ENCODE measurements around the gene FLT1.

Gene FLT1

GRCh38 chr13:28338006-28338574, 156.8 kb downstream of the FLT1 start:
- DNase-seq: no peak

- no peak for DNase-seq
These were observed 157.5 kb downstream of the FLT1 start for GRCh38 chr13:28337166-28338005.

- no peak for DNase-seq
These were observed 158.7 kb downstream of the FLT1 start for GRCh38 chr13:28336193-28336657.

- DNase-seq: no peak
These were observed 161.6 kb downstream of the FLT1 start for GRCh38 chr13:28333204-28333881.

- DNase-seq: no peak
These were observed 165.4 kb downstream of the FLT1 start for GRCh38 chr13:28329395-28330158.

GRCh38 chr13:28328271-28328607, 166.7 kb downstream of the FLT1 start:
- DNase-seq: no peak

GRCh38 chr13:28327373-28328270, 167.3 kb downstream of the FLT1 start:
- DNase-seq: no peak

GRCh38 chr13:28326056-28326455, 168.9 kb downstream of the FLT1 start:
- no peak for DNase-seq

- no peak for DNase-seq
These were observed 169.9 kb downstream of the FLT1 start for GRCh38 chr13:28325022-28325421.

GRCh38 chr13:28324181-28324789, 170.6 kb downstream of the FLT1 start:
- peak; percentile 17 for DNase-seq

GRCh38 chr13:28322256-28322905, 172.5 kb downstream of the FLT1 start:
- DNase-seq: no peak

GRCh38 chr13:28321756-28322155, 173.2 kb downstream of the FLT1 start:
- DNase-seq: no peak

GRCh38 chr13:28320884-28321574, 173.9 kb downstream of the FLT1 start:
- DNase-seq: no peak

- DNase-seq: no peak
These were observed 174.7 kb downstream of the FLT1 start for GRCh38 chr13:28320209-28320608.

- DNase-seq: no peak
These were observed 175.4 kb downstream of the FLT1 start for GRCh38 chr13:28319528-28319927.

GRCh38 chr13:28318496-28318895, 176.4 kb downstream of the FLT1 start:
- DNase-seq: peak; percentile 67

GRCh38 chr13:28316836-28317235, 178.1 kb downstream of the FLT1 start:
- no peak for DNase-seq

- DNase-seq: no peak
These were observed 178.8 kb downstream of the FLT1 start for GRCh38 chr13:28316129-28316528.

- DNase-seq: no peak
These were observed 180.0 kb downstream of the FLT1 start for GRCh38 chr13:28314879-28315278.

- DNase-seq: no peak
These were observed 181.3 kb downstream of the FLT1 start for GRCh38 chr13:28313579-28313978.

All from right forelimb (tissue), 1 donor.